ENCODE results near the gene INPP5A.

INPP5A gene

DNA sequence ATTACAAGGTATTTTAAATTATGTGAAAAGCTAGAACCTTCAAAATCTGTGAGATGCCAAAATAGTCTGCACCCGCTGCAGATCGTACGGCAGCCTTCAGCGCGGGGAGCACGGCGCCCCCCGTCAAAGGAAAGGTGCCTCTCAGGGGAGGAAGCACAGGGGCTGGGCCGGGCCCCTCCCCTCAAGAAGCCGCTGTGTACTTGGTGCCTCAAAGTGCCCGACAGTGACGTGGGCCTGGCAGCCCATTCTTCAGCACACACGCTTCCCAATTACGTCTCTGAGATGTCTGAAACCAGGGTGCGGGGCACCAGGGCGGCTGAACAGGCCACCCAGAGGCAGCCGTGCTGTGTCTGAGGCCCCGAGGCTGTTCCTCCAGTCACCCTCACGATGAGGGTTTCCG, 116.1 kb downstream of the INPP5A start:
- ChIA-PET POLR2A (no interaction called here), CTCF (interaction anchor here (0.8 to 5.0 kb wide), 23 partner anchors 10 to 675 kb away, joined by 3 to 32 read pairs (median 5); partner anchors contain the start of gene CFAP46)
- no peak overlapping the region for H3K4me3 ChIP-seq (ENCODE audit: low read depth, low read length)
- TF ChIP-seq, protein P1, sequence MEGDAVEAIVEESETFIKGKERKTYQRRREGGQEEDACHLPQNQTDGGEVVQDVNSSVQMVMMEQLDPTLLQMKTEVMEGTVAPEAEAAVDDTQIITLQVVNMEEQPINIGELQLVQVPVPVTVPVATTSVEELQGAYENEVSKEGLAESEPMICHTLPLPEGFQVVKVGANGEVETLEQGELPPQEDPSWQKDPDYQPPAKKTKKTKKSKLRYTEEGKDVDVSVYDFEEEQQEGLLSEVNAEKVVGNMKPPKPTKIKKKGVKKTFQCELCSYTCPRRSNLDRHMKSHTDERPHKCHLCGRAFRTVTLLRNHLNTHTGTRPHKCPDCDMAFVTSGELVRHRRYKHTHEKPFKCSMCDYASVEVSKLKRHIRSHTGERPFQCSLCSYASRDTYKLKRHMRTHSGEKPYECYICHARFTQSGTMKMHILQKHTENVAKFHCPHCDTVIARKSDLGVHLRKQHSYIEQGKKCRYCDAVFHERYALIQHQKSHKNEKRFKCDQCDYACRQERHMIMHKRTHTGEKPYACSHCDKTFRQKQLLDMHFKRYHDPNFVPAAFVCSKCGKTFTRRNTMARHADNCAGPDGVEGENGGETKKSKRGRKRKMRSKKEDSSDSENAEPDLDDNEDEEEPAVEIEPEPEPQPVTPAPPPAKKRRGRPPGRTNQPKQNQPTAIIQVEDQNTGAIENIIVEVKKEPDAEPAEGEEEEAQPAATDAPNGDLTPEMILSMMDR (IDR thresholded peaks at IDR 0.05; ENCODE audit: insufficient read depth, low read length, missing control alignments): no peak
- no peak for DNase-seq (ENCODE audit: low read depth, low spot score)

DNA sequence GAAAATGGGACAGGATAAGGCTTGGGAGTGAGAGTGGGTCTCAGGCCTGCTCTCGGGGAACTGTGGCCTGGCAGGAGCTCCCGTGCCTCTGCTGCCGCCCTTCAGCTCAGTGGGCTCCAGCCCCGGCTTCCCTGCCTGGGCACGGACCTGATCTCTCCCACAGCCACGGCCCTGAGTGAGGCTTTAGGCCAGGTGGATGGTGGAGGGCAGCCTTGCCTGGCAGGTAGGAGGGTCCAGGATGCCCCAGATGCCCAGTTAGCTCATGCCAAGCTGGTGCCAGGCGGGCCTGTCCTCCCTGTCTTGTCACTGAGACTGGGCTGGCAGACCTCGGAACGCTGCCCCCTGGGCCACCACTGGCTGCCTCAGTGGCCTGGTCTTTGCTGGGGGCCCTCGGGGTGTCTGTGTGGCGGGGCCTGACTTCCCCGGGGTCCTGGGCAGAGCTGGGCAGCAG, 116.6 kb downstream of the INPP5A start:
- TF ChIP-seq, protein P1 (IDR thresholded peaks at IDR 0.05; ENCODE audit: insufficient read depth, low read length, missing control alignments): no peak
- no peak for DNase-seq (ENCODE audit: low read depth, low spot score)
- H3K4me3 ChIP-seq (ENCODE audit: low read depth, low read length): no peak overlapping the region
- ChIA-PET POLR2A (no interaction called here), CTCF (interaction anchor here (0.6 to 5.0 kb wide), 47 partner anchors 10 to 675 kb away, joined by 3 to 32 read pairs (median 4); partner anchors contain the start of gene CFAP46)

DNA sequence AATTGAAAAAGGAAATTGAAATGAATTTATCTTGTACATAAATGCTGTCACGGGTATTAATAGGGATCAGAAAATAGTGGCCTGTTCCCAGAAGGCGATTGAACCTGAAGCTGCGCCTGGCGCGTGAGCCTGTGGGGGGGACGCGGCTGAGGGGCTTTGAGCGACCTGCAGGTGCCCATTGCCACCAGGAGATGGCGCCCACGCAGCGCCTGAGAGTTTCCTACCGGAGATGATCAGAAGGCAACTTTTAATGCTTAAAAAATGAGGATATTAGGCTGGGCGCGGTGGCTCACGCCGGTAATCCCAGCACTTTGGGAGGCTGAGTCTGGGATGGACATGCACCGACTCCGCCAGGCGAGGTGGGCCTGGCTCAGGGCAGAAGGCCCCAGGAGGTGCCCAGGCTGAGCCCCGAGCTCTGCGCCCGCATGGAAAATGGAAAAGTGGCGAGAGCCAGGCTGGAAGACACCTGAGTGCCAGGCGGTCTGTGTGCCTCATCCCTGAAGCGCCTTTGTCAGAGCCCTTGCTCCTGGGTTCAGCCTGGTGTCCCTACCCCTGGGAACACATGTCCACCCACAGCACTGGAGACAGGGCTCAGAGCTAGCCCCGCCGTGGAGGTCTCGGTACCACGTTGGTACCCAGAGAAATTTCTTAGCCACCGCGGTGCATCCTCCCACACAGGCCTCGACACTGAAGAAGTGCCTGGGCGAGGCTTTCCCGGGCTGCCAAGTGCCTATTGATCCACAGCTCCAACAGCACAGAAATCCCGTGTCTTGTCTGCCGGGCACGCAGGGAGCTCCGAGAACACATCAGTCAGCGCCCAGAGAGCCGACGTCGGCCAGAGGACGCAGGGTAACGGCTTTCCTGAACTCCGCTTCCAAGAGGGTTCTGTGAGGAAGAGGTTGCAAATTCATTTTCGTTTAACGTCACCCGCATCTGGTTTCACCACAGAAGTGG, 117.4 kb downstream of the INPP5A start:
- TF ChIP-seq, protein P1 (IDR thresholded peaks at IDR 0.05; ENCODE audit: insufficient read depth, low read length, missing control alignments): peak; percentile 97
- H3K4me3 ChIP-seq (ENCODE audit: low read depth, low read length): no peak overlapping the region
- POLR2A ChIA-PET: no interaction called here
- CTCF ChIA-PET: interaction anchor here (0.6 to 5.0 kb wide), 53 partner anchors 9 to 674 kb away, joined by 3 to 32 read pairs (median 4); partner anchors contain the start of gene CFAP46
- no peak for DNase-seq (ENCODE audit: low read depth, low spot score)

DNA sequence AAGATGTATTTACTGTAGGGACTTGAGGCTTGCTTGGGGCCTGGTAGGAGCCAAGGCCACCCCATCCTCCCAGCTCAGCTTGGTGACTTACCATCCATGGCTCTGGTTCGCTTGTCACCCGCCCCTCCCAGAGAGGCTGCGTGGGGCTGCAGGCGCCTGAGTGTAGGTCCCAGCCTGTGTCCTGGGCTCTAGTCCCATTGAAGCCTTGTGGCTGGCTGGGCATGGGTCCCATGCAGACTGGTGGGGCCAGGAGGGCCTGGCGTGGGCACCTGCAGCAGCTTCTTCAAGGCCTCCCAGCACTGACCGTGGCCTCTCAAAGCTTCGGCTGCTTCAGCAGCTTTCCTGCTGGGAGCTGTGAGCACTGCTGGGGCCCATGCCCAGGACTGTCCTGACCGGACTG, 118.1 kb downstream of the INPP5A start:
- DNase-seq (ENCODE audit: low read depth, low spot score): no peak

DNA sequence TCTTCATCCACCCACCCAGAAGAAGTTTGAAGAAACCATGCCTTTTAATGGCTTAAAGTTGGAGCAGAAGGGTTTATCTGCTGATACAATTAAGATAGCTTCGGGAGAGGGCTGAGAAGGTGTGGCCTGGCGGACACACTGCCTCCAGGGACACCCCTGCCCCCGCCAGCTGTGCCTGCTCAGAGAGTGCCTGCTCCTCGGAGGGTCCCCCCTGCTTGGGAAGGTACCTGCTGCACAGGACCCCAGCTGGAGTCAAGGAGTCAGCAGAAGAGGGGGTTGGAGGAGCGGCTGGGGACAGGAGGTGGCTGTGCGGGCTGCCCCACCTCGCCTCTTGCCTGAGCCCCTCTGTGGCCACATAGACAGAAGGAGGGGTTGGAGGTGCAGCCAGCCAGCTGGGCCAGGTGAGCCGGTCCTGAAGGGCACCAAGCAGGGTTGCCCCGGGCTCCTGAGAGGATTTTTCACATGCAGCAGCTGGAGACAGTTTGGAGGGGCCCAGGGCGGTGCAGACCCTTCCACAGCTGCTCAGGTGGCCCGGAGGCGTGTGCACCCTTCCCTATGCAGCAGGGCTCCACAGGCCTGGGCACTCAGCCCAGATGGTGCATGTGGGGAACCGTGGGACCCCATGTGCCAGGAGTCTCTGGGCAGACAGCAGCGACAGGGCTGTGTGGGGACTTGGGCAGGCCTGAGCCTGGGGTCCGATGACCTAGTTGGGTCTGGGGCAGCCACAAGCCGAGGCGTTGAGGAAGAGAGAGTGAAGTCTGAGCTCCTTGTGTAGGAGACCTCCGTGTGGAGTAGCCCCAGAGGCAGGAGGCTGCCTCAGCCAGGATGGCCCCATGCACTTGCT, 118.9 kb downstream of the INPP5A start:
- H3K4me3 ChIP-seq (ENCODE audit: low read depth, low read length): no peak overlapping the region
- ChIA-PET POLR2A (no interaction called here), CTCF (interaction anchor here (1.1 to 5.0 kb wide), 11 partner anchors 11 to 673 kb away, joined by 3 to 32 read pairs (median 4); no protein-coding TSS in a partner anchor)
- TF ChIP-seq, protein P1 (IDR thresholded peaks at IDR 0.05; ENCODE audit: insufficient read depth, low read length, missing control alignments): no peak
- no peak for DNase-seq (ENCODE audit: low read depth, low spot score)

More for the DNA sequence above, 118.1 kb downstream of the INPP5A start:
- H3K4me3 ChIP-seq (ENCODE audit: low read depth, low read length): no peak overlapping the region
- ChIA-PET POLR2A (no interaction called here), CTCF (interaction anchor here (0.9 to 5.0 kb wide), 19 partner anchors 12 to 673 kb away, joined by 3 to 32 read pairs (median 5); no protein-coding TSS in a partner anchor)
- TF ChIP-seq, protein P1 (IDR thresholded peaks at IDR 0.05; ENCODE audit: insufficient read depth, low read length, missing control alignments): no peak
